ENCODE measurements around the gene THBD. TPM values are rescaled to one million over a fixed set of nuclear protein-coding genes. Genes with fewer than 3 reads are reported as not detected.

THBD gene
- total RNA-seq, 1 experiment from 2014 or later, result 0.28 TPM

DNA sequence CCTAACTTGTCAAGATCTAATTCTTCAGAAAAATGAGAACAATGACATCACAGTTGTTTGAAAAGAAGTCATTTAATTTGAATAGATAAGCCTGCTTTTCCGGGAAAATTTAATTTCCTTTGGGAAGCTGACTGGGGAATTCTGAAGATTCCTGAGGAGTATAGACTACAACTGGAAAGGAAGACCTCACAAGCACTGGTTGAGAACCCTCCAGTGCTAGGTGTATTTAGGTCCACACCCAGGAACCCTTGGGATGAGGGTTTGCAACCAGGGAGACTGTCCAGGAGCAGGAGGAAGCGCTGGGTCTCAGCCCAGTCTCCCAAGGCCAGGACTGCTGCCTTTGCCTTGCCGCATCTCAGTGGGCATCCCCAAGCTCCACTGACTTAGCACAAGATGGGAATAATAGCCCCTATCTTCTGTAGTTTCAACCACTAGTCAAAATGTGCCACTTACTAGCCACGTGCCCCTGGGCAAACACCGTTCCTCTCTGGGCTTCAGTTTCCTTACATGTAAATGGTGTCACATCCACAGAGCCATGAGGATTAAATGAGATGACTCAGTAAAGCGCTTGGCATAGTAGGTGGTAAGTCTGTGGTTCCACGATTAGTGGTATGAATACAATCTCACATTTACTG is 43.5 kb upstream of the THBD start:
- no peaks in the 10 kb centered on the region for H3K27me3 ChIP-seq (ENCODE audit: insufficient read depth, low read length)
- H3K4ac ChIP-seq (ENCODE audit: low read depth, low read length), result no peak overlapping the region
- H3K9ac ChIP-seq (ENCODE audit: extremely low read depth, insufficient read length, low read length), result no peak overlapping the region
- H2BK15ac ChIP-seq (ENCODE audit: low read depth, low read length), result no peak overlapping the region
- H3K14ac ChIP-seq (ENCODE audit: insufficient read depth, low read length), result no peak overlapping the region
- H4K20me1 ChIP-seq (ENCODE audit: control insufficient read depth, insufficient read depth, insufficient read length), result no peaks in the 10 kb centered on the region
- H2AFZ ChIP-seq (ENCODE audit: low read length), result no peak overlapping the region
- no peak overlapping the region for H3K18ac ChIP-seq (ENCODE audit: insufficient read length, low read depth, low read length)
- H3K9me3 ChIP-seq (ENCODE audit: control insufficient read depth, low read depth, low read length), result no peaks in the 10 kb centered on the region
- no peaks in the 10 kb centered on the region for H3K4me1 ChIP-seq (ENCODE audit: insufficient read depth, low read length)
- H3K23ac ChIP-seq (ENCODE audit: insufficient read length, low read depth, low read length), result no peak overlapping the region
- Mint-ChIP-seq H3K4me3 (no peak overlapping the region), H3K4me1 (peaks cover 14 to 19% of the 10 kb centered on the region in 2 experiments), H3K9me3 (no peaks in the 10 kb centered on the region), H3K27ac (no peak overlapping the region), H3K27me3 (ENCODE audit: low read depth) (peaks cover 5% of the 10 kb centered on the region; the same call in 1 of the 2 replicates), H3K36me3 (ENCODE audit: insufficient read depth in 1 of 3, low read depth in 3 of 3) (no peaks in the 10 kb centered on the region)
- H2BK5ac ChIP-seq (ENCODE audit: insufficient read length, low read length), result no peak overlapping the region
- no peak overlapping the region for H4K5ac ChIP-seq (ENCODE audit: insufficient read length, low read depth, low read length)
- H2BK20ac ChIP-seq (ENCODE audit: low read depth, low read length, poor library complexity, severe bottlenecking), result no peak overlapping the region
- H3K56ac ChIP-seq (ENCODE audit: insufficient read length, low read depth, low read length), result no peak overlapping the region
- no peak overlapping the region for H4K91ac ChIP-seq (ENCODE audit: insufficient read length, low read depth, low read length)
- DNase-seq, result no peak
- no peaks in the 10 kb centered on the region for H3K23me2 ChIP-seq (ENCODE audit: insufficient read length, low read depth, low read length, poor library complexity, severe bottlenecking)
- no peak overlapping the region for H2BK12ac ChIP-seq (ENCODE audit: insufficient read length, low read depth, low read length)
- no peak overlapping the region for H2AK5ac ChIP-seq (ENCODE audit: insufficient read length, low read length)
- no peak overlapping the region for H4K8ac ChIP-seq (replicated peaks; ENCODE audit: insufficient read length, low read depth, low read length)
- H3K27ac ChIP-seq (ENCODE audit: insufficient read length, low read depth, low read length), result no peak overlapping the region
- no peak for TF ChIP-seq CTCF (conservative IDR thresholded peaks at IDR 0.05)
- H3K79me1 ChIP-seq (ENCODE audit: insufficient read depth, low read depth, low read length, poor library complexity, severe bottlenecking), result no peaks in the 10 kb centered on the region
- H2BK120ac ChIP-seq (ENCODE audit: low read depth, low read length, poor library complexity, severe bottlenecking), result no peak overlapping the region
- H3T11ph ChIP-seq (ENCODE audit: low read length), result no peak overlapping the region
- no peaks in the 10 kb centered on the region for H3K79me2 ChIP-seq (ENCODE audit: insufficient read depth, low read length)
- H3K4me2 ChIP-seq (ENCODE audit: insufficient read depth, insufficient read length, low read length), result no peak overlapping the region
- WGBS (ENCODE audit: extremely low coverage, insufficient read length, low lambda C conversion rate), result no CpG with 5 or more reads among the region's 7 CpGs
